ENCODE measurements around the gene ATRNL1.
"Not testable (repeated sequence)": the region's sequence is repeated elsewhere in the genome, so short reads cannot be mapped to it uniquely, and the experiment has no call there.

Gene ATRNL1

DNA sequence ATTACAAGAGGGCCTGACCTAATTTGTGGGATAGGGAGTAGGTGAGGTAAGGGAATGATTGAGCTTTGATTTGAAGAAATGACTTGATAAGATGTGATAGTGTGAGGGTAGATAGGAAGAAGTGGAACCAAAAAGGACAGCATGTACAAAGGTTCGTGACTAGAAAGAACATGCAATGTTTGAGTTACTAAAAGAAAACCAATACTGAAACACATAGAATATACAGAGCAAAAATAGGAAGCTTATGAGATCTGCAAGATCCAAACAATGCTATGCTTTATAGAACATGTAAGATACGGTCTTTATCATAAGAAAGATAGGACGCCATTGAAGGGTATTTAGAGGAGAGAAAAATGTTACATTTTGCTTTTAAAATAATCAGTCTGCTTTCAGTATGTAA, 343.8 kb downstream of the ATRNL1 start:
- no peak overlapping the region for H3K4me3 ChIP-seq
- no peaks in the 10 kb centered on the region for H3K9me3 ChIP-seq
- in situ Hi-C loops (cut with MboI; ENCODE audit: low sequenced_read_pairs), result no loop called here
- no peak for DNase-seq (ENCODE audit: low spot score in 2 of 2)
- H3K27me3 ChIP-seq (ENCODE audit: low read depth), result peaks cover 6% of the 10 kb centered on the region; the same call in 1 of the 2 replicates
- H3K36me3 ChIP-seq (replicated peaks), result no peaks in the 10 kb centered on the region
- H3K4me1 ChIP-seq, result no peaks in the 10 kb centered on the region

DNA sequence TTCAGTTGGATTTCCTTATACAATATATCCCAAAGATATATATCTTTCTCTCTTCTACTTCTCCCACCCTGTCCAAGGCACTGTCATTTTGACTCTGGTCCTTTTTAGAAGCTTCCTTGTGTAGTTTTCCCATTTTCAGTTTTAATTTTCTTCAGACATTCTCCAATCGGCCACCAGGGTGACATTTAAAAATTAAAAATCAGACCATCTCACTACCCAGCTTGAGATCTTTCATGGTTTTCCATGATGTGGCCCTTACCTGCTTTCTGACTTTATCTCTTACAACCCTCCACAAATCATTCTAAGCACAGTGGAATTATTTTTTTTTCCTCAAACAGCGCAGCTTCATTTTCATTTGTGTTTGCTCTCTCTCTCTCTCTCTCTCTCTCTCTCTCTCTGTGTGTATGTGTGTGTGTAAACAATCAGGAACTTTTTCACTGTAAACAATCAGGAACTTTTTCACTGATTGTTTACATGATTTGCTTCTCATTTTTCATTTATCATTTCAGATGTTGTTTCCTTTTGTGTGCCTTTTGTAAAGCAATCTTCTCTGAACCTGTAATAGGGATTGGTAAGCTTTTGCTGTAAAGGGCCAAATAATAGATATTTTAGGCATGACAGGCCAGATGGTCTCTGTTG, 348.9 kb downstream of the ATRNL1 start:
- no peak for DNase-seq (ENCODE audit: low spot score in 2 of 2)
- H3K27me3 ChIP-seq (ENCODE audit: low read depth), result peaks cover 6% of the 10 kb centered on the region; the same call in 1 of the 2 replicates
- H3K4me3 ChIP-seq, result no peak overlapping the region
- H3K9me3 ChIP-seq, result no peaks in the 10 kb centered on the region
- in situ Hi-C loops (cut with MboI; ENCODE audit: low sequenced_read_pairs), result no loop called here
- no peaks in the 10 kb centered on the region for H3K4me1 ChIP-seq
- no peaks in the 10 kb centered on the region for H3K36me3 ChIP-seq (replicated peaks)

- in situ Hi-C loops (cut with MboI; ENCODE audit: low sequenced_read_pairs), result no loop called here
- H3K36me3 ChIP-seq (replicated peaks), result no peaks in the 10 kb centered on the region
- H3K9me3 ChIP-seq, result no peaks in the 10 kb centered on the region
- H3K4me1 ChIP-seq, result no peaks in the 10 kb centered on the region
- no peak for DNase-seq (ENCODE audit: low spot score in 2 of 2)
- no peak overlapping the region for H3K4me3 ChIP-seq
- H3K27me3 ChIP-seq (ENCODE audit: low read depth), result no peaks in the 10 kb centered on the region
Observed at GRCh38 chr10:115456812-115457211, 363.6 kb downstream of the ATRNL1 start.

DNA sequence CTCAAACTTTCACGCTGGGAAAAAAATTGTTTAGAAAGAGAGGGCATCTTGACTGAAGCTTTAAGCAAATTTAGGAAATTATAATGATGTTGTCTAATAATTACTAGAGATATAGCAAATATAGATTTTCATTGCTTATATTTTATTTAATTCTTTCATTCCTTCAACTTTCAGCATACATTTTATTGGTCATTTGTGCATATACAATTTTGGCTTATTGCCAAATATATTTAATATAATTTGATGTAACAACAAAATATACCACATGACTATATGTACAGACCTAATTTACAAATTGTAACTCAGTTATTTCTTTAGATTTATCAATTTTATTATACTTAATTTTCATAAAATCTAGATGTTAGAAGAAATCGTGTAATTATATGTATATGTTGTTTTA, 390.1 kb downstream of the ATRNL1 start:
- H3K4me1 ChIP-seq, result no peaks in the 10 kb centered on the region
- H3K4me3 ChIP-seq, result no peak overlapping the region
- in situ Hi-C loops (cut with MboI; ENCODE audit: low sequenced_read_pairs), result no loop called here
- DNase-seq (ENCODE audit: low spot score in 2 of 2), result no peak
- no peaks in the 10 kb centered on the region for H3K27me3 ChIP-seq (ENCODE audit: low read depth)
- no peaks in the 10 kb centered on the region for H3K36me3 ChIP-seq (replicated peaks)
- no peaks in the 10 kb centered on the region for H3K9me3 ChIP-seq

DNA sequence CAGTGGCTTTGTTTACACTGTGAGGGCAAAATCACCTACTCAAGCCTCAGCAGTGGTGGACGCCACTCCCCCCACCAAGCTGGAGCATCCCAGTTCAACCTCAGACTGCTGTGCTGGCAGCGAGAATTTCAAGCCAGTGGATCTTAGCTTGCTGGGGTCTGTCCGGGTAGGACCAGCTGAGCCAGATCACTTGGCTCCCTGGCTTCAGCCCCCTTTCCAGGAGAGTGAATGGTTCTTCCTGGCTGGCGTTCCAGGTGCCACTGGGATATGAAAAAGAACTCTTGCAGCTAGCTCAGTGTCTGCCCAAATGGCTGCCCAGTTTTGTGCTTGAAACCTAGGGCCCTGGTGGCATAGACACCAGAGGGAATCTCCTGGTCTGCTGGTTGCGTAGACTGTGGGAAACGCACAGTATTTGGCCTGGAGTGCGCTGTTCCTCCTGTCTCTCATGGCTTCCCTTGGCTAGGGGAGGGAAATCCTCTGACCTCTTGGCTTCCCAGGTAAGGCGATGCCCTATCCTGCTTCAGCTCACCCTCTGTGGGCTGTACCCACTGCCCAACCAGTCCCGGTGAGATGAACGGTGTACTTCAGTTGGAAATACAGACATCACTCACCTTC, 398.5 kb downstream of the ATRNL1 start:
- no peaks in the 10 kb centered on the region for H3K9me3 ChIP-seq
- H3K36me3 ChIP-seq (replicated peaks), result no peaks in the 10 kb centered on the region
- H3K27me3 ChIP-seq (ENCODE audit: low read depth), result no peaks in the 10 kb centered on the region
- no peak overlapping the region for H3K4me3 ChIP-seq
- DNase-seq (ENCODE audit: low spot score in 2 of 2), result no peak
- in situ Hi-C loops (cut with MboI; ENCODE audit: low sequenced_read_pairs), result no loop called here
- H3K4me1 ChIP-seq, result no peaks in the 10 kb centered on the region

GRCh38 chr10:115503546-115503945, 410.4 kb downstream of the ATRNL1 start:
- no peak for DNase-seq (ENCODE audit: low spot score in 2 of 2)
- no peaks in the 10 kb centered on the region for H3K27me3 ChIP-seq (ENCODE audit: low read depth)
- H3K9me3 ChIP-seq, result no peaks in the 10 kb centered on the region
- in situ Hi-C loops (cut with MboI; ENCODE audit: low sequenced_read_pairs), result no loop called here
- no peaks in the 10 kb centered on the region for H3K4me1 ChIP-seq
- H3K4me3 ChIP-seq, result no peak overlapping the region
- no peaks in the 10 kb centered on the region for H3K36me3 ChIP-seq (replicated peaks)

DNA sequence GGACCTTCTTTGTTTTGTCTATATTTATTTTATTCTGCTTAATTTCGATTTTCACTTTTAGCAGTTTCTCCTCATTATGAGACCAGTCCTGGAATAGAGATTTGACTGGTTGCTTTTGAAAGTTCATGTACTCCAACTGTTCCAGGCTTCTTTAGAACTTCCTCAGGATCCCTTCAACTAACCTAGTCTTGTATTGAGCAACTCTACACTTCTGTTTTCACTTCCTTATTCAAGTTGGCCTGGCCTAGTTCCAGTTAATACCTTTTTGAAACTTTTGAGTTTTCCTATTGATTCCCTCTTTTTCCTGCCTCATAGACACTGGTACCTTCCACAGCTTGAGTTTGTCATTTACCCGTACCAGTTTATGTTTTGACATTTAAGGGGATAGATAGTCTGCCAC, 421.7 kb downstream of the ATRNL1 start:
- in situ Hi-C loops (cut with MboI; ENCODE audit: low sequenced_read_pairs), result no loop called here
- no peaks in the 10 kb centered on the region; the same call in 1 of the 2 replicates for H3K9me3 ChIP-seq
- H3K27me3 ChIP-seq (ENCODE audit: low read depth), result no peaks in the 10 kb centered on the region
- H3K4me3 ChIP-seq, result no peak overlapping the region
- no peaks in the 10 kb centered on the region for H3K4me1 ChIP-seq
- no peak for DNase-seq (ENCODE audit: low spot score in 2 of 2)
- H3K36me3 ChIP-seq (replicated peaks), result no peaks in the 10 kb centered on the region

DNA sequence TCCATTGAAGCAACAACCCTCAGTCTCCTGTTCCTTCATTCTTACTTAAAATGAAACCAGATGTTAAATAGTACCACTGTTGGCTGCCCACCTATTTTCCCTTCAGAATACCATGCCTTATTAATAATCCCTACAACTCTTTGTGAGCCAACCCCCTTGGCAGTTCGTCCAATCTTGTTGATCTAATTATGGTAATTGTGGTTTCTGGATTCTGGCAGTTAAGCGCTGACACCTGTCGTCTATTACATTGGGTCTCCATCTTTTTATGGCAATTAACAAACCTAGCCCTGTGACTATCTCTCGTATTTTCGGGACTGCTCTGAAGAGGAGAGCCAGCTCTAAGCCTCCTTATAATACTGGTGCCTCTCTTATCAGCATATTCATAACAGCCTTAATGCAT, 432.0 kb downstream of the ATRNL1 start:
- Histone ChIP-seq H3K4me3 (no peak overlapping the region), H3K9me3 (no peaks in the 10 kb centered on the region), H3K36me3 (replicated peaks) (no peaks in the 10 kb centered on the region), H3K4me1 (no peaks in the 10 kb centered on the region), H3K27me3 (ENCODE audit: low read depth) (no peaks in the 10 kb centered on the region)
- in situ Hi-C loops (cut with MboI; ENCODE audit: low sequenced_read_pairs), result no loop called here
- DNase-seq (ENCODE audit: low spot score in 2 of 2), result no peak

DNA sequence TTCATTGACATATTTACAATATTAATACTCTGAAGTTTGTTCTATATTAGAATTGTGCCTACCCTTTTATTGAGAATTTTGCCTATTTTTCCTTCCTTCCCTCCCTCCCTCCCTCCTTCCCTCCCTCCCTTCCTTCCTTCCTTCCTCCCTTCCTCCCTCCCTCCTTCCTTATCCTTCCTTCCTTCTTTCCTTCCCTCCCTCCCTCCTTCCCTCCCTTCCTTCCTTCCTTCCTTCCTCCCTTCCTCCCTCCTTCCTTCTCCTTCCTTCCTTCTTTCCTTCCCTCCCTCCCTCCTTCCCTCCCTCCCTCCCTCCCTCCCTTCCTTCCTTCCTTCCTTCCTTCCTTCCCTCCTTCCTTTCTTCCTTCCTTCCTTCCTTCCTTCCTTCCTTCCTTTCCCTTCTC, 434.5 kb downstream of the ATRNL1 start:
- H3K9me3 ChIP-seq; H3K27me3 ChIP-seq (ENCODE audit: low read depth); in situ Hi-C loops (cut with MboI; ENCODE audit: low sequenced_read_pairs); H3K4me3 ChIP-seq; H3K4me1 ChIP-seq; DNase-seq (ENCODE audit: low spot score in 2 of 2); H3K36me3 ChIP-seq (replicated peaks): not testable (repeated sequence)

- in situ Hi-C loops (cut with MboI; ENCODE audit: low sequenced_read_pairs); H3K9me3 ChIP-seq; H3K36me3 ChIP-seq (replicated peaks); H3K4me1 ChIP-seq; H3K4me3 ChIP-seq; H3K27me3 ChIP-seq (ENCODE audit: low read depth); DNase-seq (ENCODE audit: low spot score in 2 of 2): not testable (repeated sequence)
Observed at GRCh38 chr10:115536401-115536800, 443.2 kb downstream of the ATRNL1 start.

GRCh38 chr10:115539142-115539762, 446.1 kb downstream of the ATRNL1 start:
- DNase-seq (ENCODE audit: low spot score in 2 of 2), result no peak
- Histone ChIP-seq H3K9me3 (no peaks in the 10 kb centered on the region), H3K4me3 (no peak overlapping the region), H3K4me1 (no peaks in the 10 kb centered on the region), H3K27me3 (ENCODE audit: low read depth) (no peaks in the 10 kb centered on the region), H3K36me3 (replicated peaks) (no peaks in the 10 kb centered on the region)
- in situ Hi-C loops (cut with MboI; ENCODE audit: low sequenced_read_pairs), result no loop called here

GRCh38 chr10:115555887-115556402, 462.8 kb downstream of the ATRNL1 start:
- H3K36me3 ChIP-seq (replicated peaks), result no peaks in the 10 kb centered on the region
- no peaks in the 10 kb centered on the region for H3K4me1 ChIP-seq
- H3K9me3 ChIP-seq, result no peaks in the 10 kb centered on the region
- H3K4me3 ChIP-seq, result no peak overlapping the region
- in situ Hi-C loops (cut with MboI; ENCODE audit: low sequenced_read_pairs), result no loop called here
- H3K27me3 ChIP-seq (ENCODE audit: low read depth), result no peaks in the 10 kb centered on the region
- DNase-seq (ENCODE audit: low spot score in 2 of 2), result no peak

DNA sequence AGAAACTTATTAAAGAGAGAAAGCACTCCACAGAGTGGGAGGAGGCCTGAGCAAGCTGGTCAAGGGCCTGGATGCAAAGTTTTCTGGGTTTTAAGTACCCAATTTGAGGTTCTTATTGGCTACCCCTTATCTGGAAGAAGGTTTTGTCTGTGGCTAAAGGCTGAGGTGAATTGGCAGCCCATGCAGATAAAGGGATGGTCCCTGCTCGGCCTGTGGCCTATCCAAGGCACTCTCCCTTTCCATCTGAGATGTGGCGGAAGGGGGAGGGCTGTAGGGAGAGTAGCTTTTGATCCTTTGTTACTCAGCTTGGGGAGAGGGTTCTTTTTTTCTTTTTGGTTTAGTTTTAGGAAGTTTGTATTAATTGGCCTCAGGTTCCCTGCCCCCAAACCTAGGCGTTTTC, 465.1 kb downstream of the ATRNL1 start:
- Histone ChIP-seq H3K36me3 (replicated peaks) (no peaks in the 10 kb centered on the region), H3K4me1 (no peaks in the 10 kb centered on the region), H3K27me3 (ENCODE audit: low read depth) (no peaks in the 10 kb centered on the region), H3K4me3 (no peak overlapping the region), H3K9me3 (no peaks in the 10 kb centered on the region)
- in situ Hi-C loops (cut with MboI; ENCODE audit: low sequenced_read_pairs), result no loop called here
- DNase-seq (ENCODE audit: low spot score in 2 of 2), result no peak

DNA sequence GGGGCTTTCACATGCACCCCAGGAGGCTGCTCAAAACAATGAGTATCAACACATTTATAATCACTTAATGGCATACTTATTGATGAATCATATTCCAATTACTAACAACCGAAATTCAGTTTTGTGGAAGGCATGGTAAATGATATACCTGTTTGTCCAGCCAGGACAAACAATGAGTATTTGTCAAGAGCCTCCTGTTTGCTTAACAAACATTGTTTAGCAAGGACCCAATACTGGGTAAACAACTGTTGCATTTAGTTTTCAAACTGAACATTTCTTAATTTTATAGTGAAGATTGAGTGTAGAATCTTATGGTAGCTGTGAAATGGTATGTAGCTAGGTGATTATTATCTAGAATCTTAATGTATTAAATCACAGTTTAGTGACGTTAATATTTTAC, 473.7 kb downstream of the ATRNL1 start:
- no peak for DNase-seq (ENCODE audit: low spot score in 2 of 2)
- in situ Hi-C loops (cut with MboI; ENCODE audit: low sequenced_read_pairs), result no loop called here
- H3K27me3 ChIP-seq (ENCODE audit: low read depth), result no peaks in the 10 kb centered on the region
- H3K4me3 ChIP-seq, result no peak overlapping the region
- H3K9me3 ChIP-seq, result no peaks in the 10 kb centered on the region
- no peaks in the 10 kb centered on the region for H3K36me3 ChIP-seq (replicated peaks)
- H3K4me1 ChIP-seq, result no peaks in the 10 kb centered on the region
